CD4-positive, alpha-beta T cell (primary cell): Measurements from ENCODE around the gene SATB2. TPM values are rescaled to one million over a fixed set of nuclear protein-coding genes. Genes with fewer than 3 reads are reported as not detected.

Experiments
- ATAC-seq: fragments of 200-7000 bp; cut with Tn5 transposase; one replicate; pipeline ENCODE4 v1.10.0; 2022; ENCODE audit warnings: mild to moderate bottlenecking; ENCODE audit not compliant: poor library complexity
- CTCF ChIA-PET: fragments of 350-600 bp; sonication (Branson Sonifier 250); formaldehyde crosslinking; loops from one replicate; lab custom pipeline; 2021; ENCODE audit warnings: antibody characterized with exemption, inconsistent platforms; lab: Charles Lee
- POLR2A ChIA-PET: fragments of 350-600 bp; sonication (Branson Sonifier 250); formaldehyde crosslinking; loops from one replicate; lab custom pipeline; 2021; ENCODE audit warnings: antibody characterized with exemption, inconsistent platforms; lab: Charles Lee
- DNase-seq, 14 experiments: peaks; one replicate each; pipeline ENCODE4 v3.0.0-alpha.2; 2013 to 2020; ENCODE audit warnings: mixed read lengths in 2 of 14
- H3K27ac ChIP-seq, 2 donors: one replicate each; pipeline versions ENCODE4 v1.5.1 to v1.7.0; 2013; ENCODE audit warnings: low read length in 2 of 2, low read depth in 1 of 2, mild to moderate bottlenecking in 1 of 2
- H3K27me3 ChIP-seq, 2 experiments: 1 replicate in 1 of 2; 2 replicates in 1 of 2; pipeline versions ENCODE4 v1.6.1 to v1.7.0; 2013; ENCODE audit warnings: low read length in 2 of 2, control low read depth in 1 of 2, mild to moderate bottlenecking in 1 of 2, moderate library complexity in 1 of 2; ENCODE audit not compliant: insufficient read depth in 2 of 2, control insufficient read depth in 1 of 2
- H3K36me3 ChIP-seq: one replicate; pipeline ENCODE4 v1.6.1; 2013; ENCODE audit warnings: low read length, control low read depth; ENCODE audit not compliant: insufficient read depth
- H3K4me1 ChIP-seq: one replicate; pipeline ENCODE4 v1.6.1; 2013; ENCODE audit warnings: low read length, control low read depth; ENCODE audit not compliant: insufficient read depth
- H3K4me3 ChIP-seq: one replicate; pipeline ENCODE4 v1.5.1; 2013; ENCODE audit warnings: mild to moderate bottlenecking, low read length, moderate library complexity
- H3K9me3 ChIP-seq, 2 experiments: 1 replicate in 1 of 2; 2 replicates in 1 of 2; pipeline versions ENCODE4 v1.6.1 to v1.7.0; 2013; ENCODE audit warnings: low read length in 2 of 2, mild to moderate bottlenecking in 2 of 2, control low read depth in 1 of 2, moderate library complexity in 1 of 2; ENCODE audit not compliant: control insufficient read depth in 1 of 2, insufficient read depth in 1 of 2
- H3K27ac Mint-ChIP-seq: one replicate; pipeline ENCODE4 v1.8.0; 2020; ENCODE audit warnings: mixed read lengths
- H3K27me3 Mint-ChIP-seq: one replicate; pipeline ENCODE4 v1.8.0; 2021; ENCODE audit warnings: mixed read lengths
- H3K36me3 Mint-ChIP-seq: one replicate; pipeline ENCODE4 v1.8.0; 2021; ENCODE audit warnings: low read depth, mixed read lengths
- H3K4me1 Mint-ChIP-seq: one replicate; pipeline ENCODE4 v1.8.0; 2021; ENCODE audit warnings: low read depth, mixed read lengths
- H3K4me3 Mint-ChIP-seq: one replicate; pipeline ENCODE4 v1.8.0; 2020; ENCODE audit warnings: mild to moderate bottlenecking, mixed read lengths
- H3K9me3 Mint-ChIP-seq: one replicate; pipeline ENCODE4 v1.8.0; 2020; ENCODE audit warnings: mixed read lengths
- CTCF ChIP-seq: fragments of 200-600 bp; IDR thresholded peaks from one replicate; pipeline ENCODE4 v1.8.0; 2022; ENCODE audit warnings: antibody characterized with exemption, mild to moderate bottlenecking
- intact Hi-C, 2 experiments: fragments of 100-400 bp; cut with DNase I in 1 of 2; cut with micrococcal nuclease in 1 of 2; formaldehyde crosslinking; loops; one replicate each; pipeline versions ENCODE4 v1.15.1 to v1.9.0; 2023 to 2025; cut with DNase I, micrococcal nuclease
- total RNA-seq, 174 experiments: library from RNA in 2 of 174; stranded (reverse) in 2 of 174; gene quantifications; one replicate each; pipeline ENCODE4 v1.2.3 and lab custom pipeline; 2021 to 2026

SATB2 gene
- total RNA-seq, 2 experiments from 2014 or later, result not detected

GRCh38 chr2:199480966-199481365 is 23.2 kb upstream of the SATB2 start:
- Histone ChIP-seq H3K27me3 (peaks cover 6 to 11% of the 10 kb centered on the region in 2 experiments), H3K4me1 (no peaks in the 10 kb centered on the region), H3K4me3 (no peak overlapping the region), H3K27ac (no peak overlapping the region), H3K9me3 (no peaks in the 10 kb centered on the region), H3K36me3 (no peaks in the 10 kb centered on the region)
- intact Hi-C loops, result no loop called here
- DNase-seq, result no peak
- no peaks in the 10 kb centered on the region for H3K9me3 Mint-ChIP-seq
- peaks cover 61% of the 10 kb centered on the region for H3K27me3 Mint-ChIP-seq
- no peak overlapping the region for H3K4me3 Mint-ChIP-seq
- no peaks in the 10 kb centered on the region for H3K4me1 Mint-ChIP-seq
- ChIA-PET POLR2A (no interaction called here), CTCF (interaction anchor here (1.1 kb wide), 1 partner anchor 8 kb away, joined by 3 read pairs; no protein-coding TSS in a partner anchor)
- H3K36me3 Mint-ChIP-seq, result no peaks in the 10 kb centered on the region
- no peak for TF ChIP-seq CTCF
- H3K27ac Mint-ChIP-seq, result no peak overlapping the region
- no peak for ATAC-seq

- H3K27me3 ChIP-seq, result peaks cover 26 to 32% of the 10 kb centered on the region in 2 experiments
- H3K9me3 Mint-ChIP-seq, result no peaks in the 10 kb centered on the region
- no peak overlapping the region for H3K27ac ChIP-seq
- ChIA-PET POLR2A (no interaction called here), CTCF (no interaction called here)
- peaks cover 75% of the 10 kb centered on the region for H3K27me3 Mint-ChIP-seq
- DNase-seq (no peak), ATAC-seq (no peak)
- no peak overlapping the region for H3K4me3 ChIP-seq
- H3K27ac Mint-ChIP-seq, result no peak overlapping the region
- no peak overlapping the region for H3K4me3 Mint-ChIP-seq
- H3K4me1 ChIP-seq, result no peaks in the 10 kb centered on the region
- intact Hi-C loops, result no loop called here
- H3K4me1 Mint-ChIP-seq, result no peaks in the 10 kb centered on the region
- no peaks in the 10 kb centered on the region for H3K36me3 Mint-ChIP-seq
- H3K36me3 ChIP-seq, result no peaks in the 10 kb centered on the region
- TF ChIP-seq CTCF, result no peak
- H3K9me3 ChIP-seq, result no peaks in the 10 kb centered on the region
These were observed 19.6 kb upstream of the SATB2 start for GRCh38 chr2:199477277-199477834.

GRCh38 chr2:199471443-199472057 is 13.8 kb upstream of the SATB2 start:
- peaks cover 0 to 46% of the 10 kb centered on the region in 2 experiments for H3K9me3 ChIP-seq
- DNase-seq, result peak in 3 of 14 experiments; percentile 13 to 42 (median 40)
- no peaks in the 10 kb centered on the region for H3K36me3 ChIP-seq
- no peak for ATAC-seq
- H3K27me3 ChIP-seq, result peaks cover 76 to 86% of the 10 kb centered on the region in 2 experiments
- peaks cover 37% of the 10 kb centered on the region for H3K4me1 ChIP-seq
- peaks cover 33% of the 10 kb centered on the region for H3K4me1 Mint-ChIP-seq
- ChIA-PET CTCF (interaction anchor here (1.4 kb wide), 1 partner anchor 17 kb away, joined by 3 read pairs; no protein-coding TSS in a partner anchor), POLR2A (no interaction called here)
- no peaks in the 10 kb centered on the region for H3K36me3 Mint-ChIP-seq
- peaks cover 97% of the 10 kb centered on the region for H3K27me3 Mint-ChIP-seq
- no peak overlapping the region for H3K4me3 ChIP-seq
- H3K27ac Mint-ChIP-seq, result no peak overlapping the region
- no peak overlapping the region for H3K4me3 Mint-ChIP-seq
- H3K27ac ChIP-seq, result no peak overlapping the region
- no peak for TF ChIP-seq CTCF
- intact Hi-C loops, result loop anchor here in 1 of 2 experiments (2.0 kb wide), 1 partner anchor 17 kb away; no protein-coding TSS in a partner anchor
- H3K9me3 Mint-ChIP-seq, result no peaks in the 10 kb centered on the region
